Measurements from ENCODE around the gene NDUFV1. TPM values are rescaled to one million over a fixed set of nuclear protein-coding genes. Genes with fewer than 3 reads are reported as not detected.

NDUFV1 gene
- total RNA-seq, 6 donors from 2014 or later: 169 to 395 (median 205) TPM

DNA sequence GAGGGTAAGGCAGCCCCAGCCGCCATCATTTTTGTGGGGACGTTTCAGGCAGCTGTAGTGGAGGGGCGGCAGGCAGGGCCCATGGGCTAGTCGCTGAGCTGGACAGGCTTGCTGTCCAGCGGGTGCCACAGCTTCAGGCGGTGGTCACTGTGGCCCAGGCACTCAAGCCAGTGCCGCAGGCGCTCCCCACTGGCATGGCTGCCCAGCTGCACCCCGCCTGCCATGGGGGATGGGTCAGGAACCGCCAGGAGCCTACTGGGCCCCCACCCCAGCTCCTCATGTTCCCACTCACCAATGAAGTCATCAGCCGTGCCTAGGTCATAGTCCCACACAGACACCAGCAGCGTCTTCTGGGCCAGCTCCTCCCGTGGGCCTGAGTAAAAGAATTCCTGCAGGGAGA lies 6.0 kb downstream of the NDUFV1 start:
- Histone ChIP-seq H3K9me3 (no peaks in the 10 kb centered on the region), H3K27me3 (no peaks in the 10 kb centered on the region), H3K27ac (no peak overlapping the region), H3K4me1 (peaks cover 15 to 31% (median 25%) of the 10 kb centered on the region in 4 donors), H3K4me3 (no peak overlapping the region), H3K36me3 (peaks cover 18 to 46% (median 39%) of the 10 kb centered on the region in 4 donors)
- ATAC-seq (ENCODE audit: low FRiP score in 2 of 2): no peak
- peak in 1 of 2 donors; percentile 75 for DNase-seq
- TF ChIP-seq, protein P1, sequence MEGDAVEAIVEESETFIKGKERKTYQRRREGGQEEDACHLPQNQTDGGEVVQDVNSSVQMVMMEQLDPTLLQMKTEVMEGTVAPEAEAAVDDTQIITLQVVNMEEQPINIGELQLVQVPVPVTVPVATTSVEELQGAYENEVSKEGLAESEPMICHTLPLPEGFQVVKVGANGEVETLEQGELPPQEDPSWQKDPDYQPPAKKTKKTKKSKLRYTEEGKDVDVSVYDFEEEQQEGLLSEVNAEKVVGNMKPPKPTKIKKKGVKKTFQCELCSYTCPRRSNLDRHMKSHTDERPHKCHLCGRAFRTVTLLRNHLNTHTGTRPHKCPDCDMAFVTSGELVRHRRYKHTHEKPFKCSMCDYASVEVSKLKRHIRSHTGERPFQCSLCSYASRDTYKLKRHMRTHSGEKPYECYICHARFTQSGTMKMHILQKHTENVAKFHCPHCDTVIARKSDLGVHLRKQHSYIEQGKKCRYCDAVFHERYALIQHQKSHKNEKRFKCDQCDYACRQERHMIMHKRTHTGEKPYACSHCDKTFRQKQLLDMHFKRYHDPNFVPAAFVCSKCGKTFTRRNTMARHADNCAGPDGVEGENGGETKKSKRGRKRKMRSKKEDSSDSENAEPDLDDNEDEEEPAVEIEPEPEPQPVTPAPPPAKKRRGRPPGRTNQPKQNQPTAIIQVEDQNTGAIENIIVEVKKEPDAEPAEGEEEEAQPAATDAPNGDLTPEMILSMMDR (IDR thresholded peaks at IDR 0.05): no peak
- no peak for TF ChIP-seq POLR2A (IDR thresholded peaks at IDR 0.05)
- no peak for TF ChIP-seq EP300 (IDR thresholded peaks at IDR 0.05)
- no peak for TF ChIP-seq POLR2AphosphoS5 (IDR thresholded peaks at IDR 0.05)
- WGBS, 2 donors: 97% methylated on average over 8 of the region's 13 CpGs; no CpG with 5 or more reads in 1 of the 2 donors

DNA sequence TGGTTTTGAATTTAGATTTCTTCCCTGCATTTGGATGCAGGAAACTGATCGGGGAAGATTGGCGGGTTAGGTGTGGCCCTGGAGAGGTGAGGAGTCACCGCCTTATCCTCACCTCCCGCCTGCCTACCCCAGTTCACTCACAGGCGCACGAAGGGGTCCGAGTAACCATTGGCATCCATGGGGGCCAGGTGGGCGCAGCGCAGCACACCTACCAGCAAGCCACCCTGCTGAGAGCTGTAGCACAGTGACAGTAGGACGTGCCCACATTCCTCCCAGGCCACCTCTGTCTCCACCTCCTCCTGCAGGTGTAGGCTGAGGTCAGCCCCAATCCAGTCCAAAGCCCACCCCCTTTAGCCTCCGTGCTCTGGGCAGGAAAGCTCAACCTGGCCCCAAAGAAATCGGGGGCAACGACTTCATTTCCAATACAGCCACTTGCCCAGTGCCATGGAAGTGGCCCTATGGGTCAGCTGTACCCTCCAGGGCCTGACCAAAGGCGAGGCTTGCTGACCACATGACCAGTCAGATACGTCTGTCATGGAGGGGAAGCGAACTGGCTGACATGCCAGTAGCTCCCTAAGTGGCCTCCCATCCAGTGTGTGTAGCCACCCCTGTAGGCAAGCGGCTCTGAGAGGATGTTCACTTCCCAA lies 6.7 kb downstream of the NDUFV1 start:
- peak overlapping the region in 3 of 4 donors; percentile 36 to 47 (median 45) for H3K4me3 ChIP-seq
- H3K36me3 ChIP-seq: peaks cover 18 to 45% (median 38%) of the 10 kb centered on the region in 4 donors
- peak in 1 of 2 donors; percentile 54 for DNase-seq
- TF ChIP-seq POLR2AphosphoS5 (IDR thresholded peaks at IDR 0.05) (no peak), POLR2A (IDR thresholded peaks at IDR 0.05) (no peak), EP300 (IDR thresholded peaks at IDR 0.05) (no peak)
- TF ChIP-seq, protein P1 (IDR thresholded peaks at IDR 0.05): no peak
- no peak for ATAC-seq (ENCODE audit: low FRiP score in 2 of 2)
- no peaks in the 10 kb centered on the region for H3K9me3 ChIP-seq
- peaks cover 10 to 24% (median 20%) of the 10 kb centered on the region in 4 donors for H3K4me1 ChIP-seq
- no peaks in the 10 kb centered on the region for H3K27me3 ChIP-seq
- 91 to 93% methylated on average over 10 to 16 of the region's 17 CpGs for WGBS, 2 donors
- peak overlapping the region; percentile 83 to 91 (median 88) for H3K27ac ChIP-seq

DNA sequence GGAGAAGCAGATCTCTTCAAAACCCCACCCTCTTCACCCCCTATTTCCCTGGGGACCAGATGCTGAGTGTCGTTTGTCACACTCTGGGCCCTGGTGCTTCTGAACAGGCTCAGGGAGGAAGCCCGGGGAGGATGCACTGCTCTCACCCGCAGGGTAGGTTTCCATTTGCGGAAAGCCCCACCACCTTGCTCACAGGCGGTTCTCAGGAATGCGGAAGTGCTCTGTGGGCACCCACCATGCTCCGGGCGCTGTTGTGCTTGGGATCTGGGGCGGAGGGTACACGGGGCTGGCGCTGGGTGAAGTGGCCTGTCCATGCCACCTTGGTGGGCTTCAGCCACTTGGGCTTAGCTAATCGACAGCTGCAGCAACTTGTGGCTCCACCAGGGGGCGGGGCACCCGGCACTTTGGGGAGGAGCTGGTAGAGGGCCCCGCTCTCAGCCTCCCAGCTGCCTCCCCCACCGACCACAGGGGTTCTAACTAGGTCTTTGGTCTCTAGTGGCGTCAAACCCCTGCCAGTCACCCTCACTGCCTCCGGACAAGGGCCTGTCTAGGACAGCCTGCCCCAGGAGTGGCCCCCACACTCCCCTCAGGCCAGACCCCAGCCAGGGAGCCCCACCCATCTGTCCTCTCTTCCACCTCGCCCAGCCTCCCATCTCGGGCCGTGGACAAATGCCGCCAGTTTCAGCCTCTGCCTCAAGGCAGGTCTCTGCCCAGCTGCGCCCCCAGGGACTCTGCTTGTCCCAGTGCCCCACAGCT lies 7.4 kb downstream of the NDUFV1 start:
- peak in 1 of 2 donors; percentile 58 for TF ChIP-seq POLR2AphosphoS5 (IDR thresholded peaks at IDR 0.05)
- peak in 2 of 4 donors; percentile 18 to 60 for TF ChIP-seq POLR2A (IDR thresholded peaks at IDR 0.05)
- no peak for TF ChIP-seq EP300 (IDR thresholded peaks at IDR 0.05)
- TF ChIP-seq, protein P1 (IDR thresholded peaks at IDR 0.05): peak; percentile 48 to 74 (median 67)
- Histone ChIP-seq H3K4me3 (peak overlapping the region in 3 of 4 donors; percentile 36 to 47 (median 45)), H3K9me3 (no peaks in the 10 kb centered on the region), H3K27me3 (no peaks in the 10 kb centered on the region), H3K27ac (peak overlapping the region; percentile 83 to 91 (median 88)), H3K36me3 (peaks cover 18 to 38% (median 34%) of the 10 kb centered on the region in 4 donors), H3K4me1 (peaks cover 10 to 23% (median 20%) of the 10 kb centered on the region in 4 donors)
- ATAC-seq (ENCODE audit: low FRiP score in 2 of 2) (peak; percentile 75 to 81), DNase-seq (peak; percentile 83 to 91)
- 19% methylated on average over 11 to 18 of the region's 23 CpGs for WGBS, 2 donors

DNA sequence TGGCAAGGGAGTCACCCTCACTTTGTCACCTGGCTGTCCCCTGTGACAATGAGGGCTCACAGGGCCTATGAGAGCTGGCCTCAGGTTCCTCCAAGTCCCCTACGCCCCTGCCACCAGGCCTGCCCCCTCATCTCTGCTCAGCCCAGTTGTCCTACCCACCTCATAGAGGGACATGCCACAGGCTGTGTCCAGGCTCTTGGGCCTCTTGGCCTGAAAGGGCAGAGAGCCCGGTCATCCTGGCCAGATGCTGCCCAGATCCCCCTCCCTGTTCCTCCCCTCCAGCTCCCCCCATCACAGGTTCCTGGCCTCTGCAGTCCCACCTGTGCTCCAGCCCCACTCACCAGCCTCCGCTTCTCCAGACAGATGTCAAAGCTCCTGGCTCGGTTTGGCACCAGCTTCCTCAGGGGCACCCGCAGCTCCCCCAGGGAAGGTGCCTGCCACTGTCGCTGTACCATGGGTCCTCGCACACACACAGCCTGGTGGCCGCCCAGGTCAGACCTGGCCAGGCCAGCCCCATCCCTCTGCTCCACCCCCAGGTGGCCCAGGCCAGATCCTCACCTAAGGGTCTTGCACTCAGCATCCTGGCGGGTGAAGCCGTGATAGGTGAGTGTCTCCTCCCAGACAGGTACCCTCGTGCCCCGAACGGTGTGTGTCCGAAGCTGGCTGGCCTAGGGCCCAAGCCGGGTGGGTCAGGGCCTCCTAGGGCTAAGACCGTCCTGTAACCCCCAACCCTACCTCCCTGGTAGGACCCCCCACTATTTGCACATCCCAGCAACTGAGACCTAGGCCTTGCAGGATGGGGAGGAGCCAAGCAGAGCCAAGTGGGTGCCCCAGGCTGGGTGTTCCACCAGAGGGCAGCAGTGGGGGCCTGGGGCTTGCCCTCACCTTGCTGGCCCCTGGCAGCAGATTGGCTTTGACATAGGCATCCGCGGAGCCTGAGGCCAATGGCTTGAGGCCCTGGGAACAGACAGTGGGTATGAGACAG lies 8.3 kb downstream of the NDUFV1 start:
- DNase-seq (peak; percentile 54 to 80), ATAC-seq (ENCODE audit: low FRiP score in 2 of 2) (peak; percentile 47 to 67)
- Histone ChIP-seq H3K4me3 (no peak overlapping the region), H3K9me3 (no peaks in the 10 kb centered on the region), H3K36me3 (peaks cover 11 to 29% (median 27%) of the 10 kb centered on the region in 4 donors), H3K27me3 (no peaks in the 10 kb centered on the region), H3K4me1 (peaks cover 10 to 23% (median 20%) of the 10 kb centered on the region in 4 donors), H3K27ac (peak overlapping the region; percentile 83 to 91 (median 88))
- TF ChIP-seq POLR2AphosphoS5 (IDR thresholded peaks at IDR 0.05): no peak
- TF ChIP-seq EP300 (IDR thresholded peaks at IDR 0.05): no peak
- TF ChIP-seq, protein P1 (IDR thresholded peaks at IDR 0.05): peak; percentile 24 to 74 (median 46)
- TF ChIP-seq POLR2A (IDR thresholded peaks at IDR 0.05): no peak
- 72 to 91% methylated on average over 8 to 15 of the region's 18 CpGs for WGBS, 2 donors
